Measurements from ENCODE around the gene CYFIP2. TPM values are rescaled to one million over a fixed set of nuclear protein-coding genes. Genes with fewer than 3 reads are reported as not detected.

CYFIP2 gene
- total RNA-seq, 1 donor from 2014 or later, result 96.8 TPM

- H2AFZ ChIP-seq (ENCODE audit: low read depth, low read length), result no peak overlapping the region
- H3K4me1 ChIP-seq (ENCODE audit: insufficient read depth, low read length), result peaks cover 37% of the 10 kb centered on the region
- H3K36me3 Mint-ChIP-seq (ENCODE audit: low read depth, unreplicated experiment), result peaks cover 12% of the 10 kb centered on the region
- no peaks in the 10 kb centered on the region for H4K20me1 ChIP-seq (ENCODE audit: insufficient read depth, low read length)
- peaks cover 32% of the 10 kb centered on the region for H3K4me1 Mint-ChIP-seq (ENCODE audit: low read depth, unreplicated experiment)
- H3K9me3 Mint-ChIP-seq (ENCODE audit: unreplicated experiment), result peaks cover 2% of the 10 kb centered on the region
- no peak overlapping the region for H3K9ac ChIP-seq (ENCODE audit: low read length)
- no peak overlapping the region for H3K27ac ChIP-seq (ENCODE audit: low read depth, low read length)
- H3K4me3 Mint-ChIP-seq (ENCODE audit: unreplicated experiment), result no peak overlapping the region
- DNase-seq (ENCODE audit: low read depth) (no peak), FAIRE-seq (no peak)
- no peak overlapping the region for H3K4me3 ChIP-seq (ENCODE audit: insufficient read depth, low read depth, low read length)
- no peaks in the 10 kb centered on the region for H3K9me3 ChIP-seq (ENCODE audit: insufficient read depth, low read depth, low read length)
- no peak overlapping the region for H3K4me2 ChIP-seq (ENCODE audit: low read length)
- H3K36me3 ChIP-seq (ENCODE audit: insufficient read depth, low read length), result no peaks in the 10 kb centered on the region
- no peaks in the 10 kb centered on the region for H3K27me3 ChIP-seq (ENCODE audit: insufficient read depth, low read length)
- TF ChIP-seq CTCF (IDR thresholded peaks at IDR 0.05; ENCODE audit: insufficient read depth, low read depth, low read length), result no peak
- TF ChIP-seq EZH2 (IDR thresholded peaks at IDR 0.05; ENCODE audit: insufficient read depth, low read length), result no peak
- H3K27ac Mint-ChIP-seq (ENCODE audit: unreplicated experiment), result no peak overlapping the region
- H3K27me3 Mint-ChIP-seq (ENCODE audit: low read depth, unreplicated experiment), result no peaks in the 10 kb centered on the region
- no peaks in the 10 kb centered on the region for H3K79me2 ChIP-seq (ENCODE audit: insufficient read depth, low read length)
Measured at GRCh38 chr5:157381746-157382145, 115.8 kb downstream of the CYFIP2 start.

GRCh38 chr5:157382996-157383800, 117.3 kb downstream of the CYFIP2 start:
- Histone ChIP-seq H3K9me3 (ENCODE audit: insufficient read depth, low read depth, low read length) (no peaks in the 10 kb centered on the region), H3K4me1 (ENCODE audit: insufficient read depth, low read length) (peaks cover 50% of the 10 kb centered on the region), H3K27me3 (ENCODE audit: insufficient read depth, low read length) (no peaks in the 10 kb centered on the region), H3K9ac (ENCODE audit: low read length) (peak overlapping the region; percentile 67), H4K20me1 (ENCODE audit: insufficient read depth, low read length) (no peaks in the 10 kb centered on the region), H3K4me3 (ENCODE audit: insufficient read depth, low read depth, low read length) (no peak overlapping the region), H3K4me2 (ENCODE audit: low read length) (peak overlapping the region; percentile 49), H3K27ac (ENCODE audit: low read depth, low read length) (peak overlapping the region; percentile 90), H2AFZ (ENCODE audit: low read depth, low read length) (no peak overlapping the region), H3K36me3 (ENCODE audit: insufficient read depth, low read length) (no peaks in the 10 kb centered on the region), H3K79me2 (ENCODE audit: insufficient read depth, low read length) (no peaks in the 10 kb centered on the region)
- Mint-ChIP-seq H3K36me3 (ENCODE audit: low read depth, unreplicated experiment) (peaks cover 7% of the 10 kb centered on the region), H3K9me3 (ENCODE audit: unreplicated experiment) (no peaks in the 10 kb centered on the region), H3K4me1 (ENCODE audit: low read depth, unreplicated experiment) (peaks cover 44% of the 10 kb centered on the region), H3K27me3 (ENCODE audit: low read depth, unreplicated experiment) (no peaks in the 10 kb centered on the region), H3K4me3 (ENCODE audit: unreplicated experiment) (no peak overlapping the region), H3K27ac (ENCODE audit: unreplicated experiment) (peak overlapping the region; percentile 97)
- DNase-seq (ENCODE audit: low read depth), result no peak
- no peak for FAIRE-seq
- TF ChIP-seq CTCF (IDR thresholded peaks at IDR 0.05; ENCODE audit: insufficient read depth, low read depth, low read length), result no peak
- TF ChIP-seq EZH2 (IDR thresholded peaks at IDR 0.05; ENCODE audit: insufficient read depth, low read length), result no peak
